Measurements from ENCODE around the gene RPS3.

RPS3 gene

GRCh38 chr11:75435571-75435925, 36.2 kb downstream of the RPS3 start:
- DNase-seq: no peak

GRCh38 chr11:75436806-75437205, 37.5 kb downstream of the RPS3 start:
- no peak for DNase-seq

DNA sequence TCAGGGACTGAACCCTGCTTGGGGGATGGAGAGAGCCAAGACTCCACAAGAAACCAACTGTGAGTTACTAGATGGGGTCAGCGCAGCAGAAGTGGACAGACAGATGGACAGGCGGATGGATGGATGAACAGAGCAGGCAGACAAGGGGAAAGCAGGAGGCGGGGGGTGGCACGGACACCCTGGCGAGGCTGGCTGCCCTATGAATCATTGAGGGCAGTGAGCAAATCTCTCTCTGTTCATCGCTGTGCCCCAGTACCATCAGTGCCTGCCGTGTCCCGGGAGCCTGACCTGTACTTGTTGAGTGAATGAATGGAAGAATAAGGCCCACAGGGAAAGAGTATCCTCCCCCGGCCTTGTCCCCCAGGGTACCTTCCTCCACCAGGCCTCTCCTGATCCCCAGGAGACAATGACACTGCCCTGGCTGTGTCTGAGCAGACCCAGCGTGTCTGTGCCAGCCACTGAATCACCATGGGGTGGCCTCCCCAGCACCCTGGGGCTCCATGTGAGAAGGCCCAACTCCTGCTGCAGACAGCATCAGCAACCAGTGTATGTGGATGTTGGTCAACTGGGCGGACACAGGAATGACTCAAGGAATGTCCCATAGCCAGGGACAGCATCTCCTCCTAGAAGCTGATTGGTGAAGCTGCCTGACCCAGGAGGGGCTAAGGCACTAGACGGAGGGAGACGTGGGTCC, 38.8 kb downstream of the RPS3 start:
- DNase-seq: no peak

DNA sequence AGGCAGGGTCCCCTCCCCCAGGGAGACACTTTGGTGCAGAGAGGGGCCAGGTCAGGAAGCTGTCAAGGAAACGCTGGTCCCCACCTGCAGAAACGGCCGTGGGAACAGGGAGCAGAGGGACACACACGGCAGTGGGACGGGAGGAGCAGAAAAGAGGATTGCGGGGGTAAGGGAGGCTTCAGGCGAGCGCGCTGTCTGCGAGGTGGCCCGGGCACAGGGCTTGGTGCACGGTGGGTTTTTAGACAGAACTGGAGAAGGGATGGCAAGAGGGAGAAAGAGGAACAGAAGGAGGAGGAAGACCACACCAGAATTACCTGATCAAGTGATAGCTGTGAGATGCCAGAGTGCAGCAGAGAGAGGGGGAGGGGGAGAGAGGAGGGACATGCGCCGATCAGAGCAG, 39.7 kb downstream of the RPS3 start:
- no peak for DNase-seq

DNA sequence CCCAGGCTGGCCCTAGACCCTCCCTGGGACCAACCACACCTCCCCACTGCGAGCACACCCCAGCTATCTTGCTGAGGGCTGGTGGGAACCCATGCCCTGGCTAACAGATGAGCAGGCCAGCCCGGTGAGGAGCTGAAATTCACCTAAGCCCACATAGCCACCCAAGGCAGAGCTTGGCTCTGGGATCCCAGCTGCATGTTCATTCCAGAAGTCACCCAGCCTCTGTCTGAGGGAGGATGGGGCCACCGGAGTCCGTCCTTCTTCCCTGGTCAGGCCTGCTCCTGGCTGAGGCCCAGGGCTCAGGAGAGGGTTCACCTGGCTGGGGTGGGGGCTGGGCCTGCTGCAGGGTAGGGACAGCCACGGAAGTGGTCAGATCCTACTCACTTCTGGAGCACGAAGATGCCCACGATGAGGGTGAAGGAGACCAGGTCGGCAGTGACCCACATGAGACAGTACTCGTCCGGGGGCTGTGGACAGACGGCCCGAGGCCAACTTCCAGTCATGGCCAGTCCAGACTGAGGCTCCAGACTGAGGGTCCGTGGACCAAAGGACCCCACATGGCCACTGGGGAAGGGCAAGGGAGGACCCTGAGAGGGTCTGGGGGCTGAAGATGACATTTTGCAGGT, 40.3 kb downstream of the RPS3 start:
- no peak for DNase-seq

DNA sequence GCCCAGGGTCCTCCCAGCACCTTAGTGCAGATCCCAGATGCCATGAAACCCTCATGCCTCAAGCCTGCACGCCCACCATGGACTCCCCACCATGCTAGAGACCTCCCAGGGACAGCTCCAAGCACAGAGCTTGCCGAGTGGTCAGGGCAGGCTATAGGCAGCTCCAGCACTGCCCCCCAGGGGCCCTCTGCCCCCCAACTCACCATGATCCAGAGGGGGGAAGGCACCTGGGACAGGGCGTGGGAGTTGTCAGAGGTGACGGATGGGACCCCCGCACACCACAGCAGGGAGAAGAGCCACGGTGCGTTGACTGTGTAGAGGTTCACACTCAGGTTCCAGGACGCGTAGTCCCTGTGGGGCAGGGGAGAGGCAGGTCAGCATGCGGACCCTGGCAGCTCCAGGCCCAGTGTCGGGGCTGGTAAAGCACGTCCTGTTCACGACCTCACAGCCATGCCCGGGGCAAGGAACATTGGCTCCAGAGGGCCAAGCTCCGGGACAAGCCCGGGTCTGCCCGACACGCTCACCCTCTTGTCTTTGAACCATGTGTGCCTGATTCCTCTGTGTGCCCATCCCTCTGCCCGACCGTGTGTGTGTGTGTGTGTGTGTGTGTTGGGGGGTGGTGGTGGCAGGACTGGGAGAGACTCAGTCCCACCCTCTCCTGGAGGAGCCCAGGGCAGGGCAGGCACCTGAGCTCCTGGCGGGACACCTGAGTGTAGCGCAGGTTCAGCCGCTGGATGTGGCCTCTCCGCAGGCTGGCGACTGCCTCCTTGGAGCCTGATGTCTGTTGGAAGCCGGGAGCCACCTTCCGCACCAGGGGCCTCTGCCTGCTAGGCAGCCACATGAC, 41.9 kb downstream of the RPS3 start:
- no peak for DNase-seq

GRCh38 chr11:75441804-75442132, 42.5 kb downstream of the RPS3 start:
- no peak for DNase-seq

DNA sequence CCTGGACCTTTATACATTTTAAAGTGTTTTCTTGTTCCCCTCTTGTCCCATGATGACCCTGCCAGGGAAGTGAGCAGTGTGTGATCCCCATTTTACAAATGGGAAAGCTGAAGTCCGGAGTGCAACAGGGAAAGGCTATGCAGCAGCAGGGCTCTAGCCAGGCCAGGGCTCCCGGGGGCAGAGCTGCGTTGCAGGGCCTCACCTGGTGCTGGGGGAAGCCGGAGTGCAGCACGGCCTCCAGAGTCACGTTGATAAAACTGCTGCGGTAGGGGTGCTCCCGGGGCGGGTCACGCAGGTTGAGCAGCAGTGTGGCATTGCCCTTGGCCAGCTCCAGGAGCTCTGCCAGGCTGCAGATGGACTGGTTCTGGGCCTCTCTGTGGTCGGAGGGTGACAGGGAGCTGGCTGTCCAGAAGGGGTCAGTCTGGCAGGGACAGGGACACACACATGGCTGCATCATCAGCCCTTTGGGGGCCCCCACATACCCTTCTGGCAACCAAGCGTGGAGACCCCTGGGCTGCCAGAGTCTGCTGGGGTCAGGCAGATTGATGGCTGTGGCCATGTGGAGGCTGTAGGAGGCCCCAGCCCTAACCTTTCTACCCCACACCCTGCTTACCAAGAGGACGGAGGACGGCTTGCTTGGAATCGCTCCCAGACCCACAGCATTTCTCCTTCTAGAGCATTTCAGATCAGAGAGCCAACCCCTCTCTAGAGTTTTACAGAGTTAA, 43.0 kb downstream of the RPS3 start:
- DNase-seq: no peak

DNA sequence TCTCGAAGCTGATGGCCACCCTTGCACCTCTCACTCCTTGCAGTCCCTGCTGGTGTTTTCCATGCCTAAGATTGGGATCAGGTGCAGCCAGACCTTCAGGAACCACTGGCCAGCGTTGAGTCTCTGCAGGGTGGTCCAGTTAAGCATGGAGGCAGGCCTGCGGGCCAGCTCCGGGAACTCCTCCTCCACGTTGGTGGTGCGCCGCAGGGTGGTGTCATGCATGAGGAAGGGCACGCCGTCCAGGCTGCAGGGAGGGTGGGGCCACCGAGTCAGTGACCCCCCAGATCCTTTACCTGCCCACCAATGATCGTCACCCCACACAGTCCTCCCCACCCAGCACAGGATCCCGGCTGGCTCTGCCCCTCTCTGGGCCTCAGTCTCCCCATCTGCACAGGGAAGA, 43.7 kb downstream of the RPS3 start:
- no peak for DNase-seq

DNA sequence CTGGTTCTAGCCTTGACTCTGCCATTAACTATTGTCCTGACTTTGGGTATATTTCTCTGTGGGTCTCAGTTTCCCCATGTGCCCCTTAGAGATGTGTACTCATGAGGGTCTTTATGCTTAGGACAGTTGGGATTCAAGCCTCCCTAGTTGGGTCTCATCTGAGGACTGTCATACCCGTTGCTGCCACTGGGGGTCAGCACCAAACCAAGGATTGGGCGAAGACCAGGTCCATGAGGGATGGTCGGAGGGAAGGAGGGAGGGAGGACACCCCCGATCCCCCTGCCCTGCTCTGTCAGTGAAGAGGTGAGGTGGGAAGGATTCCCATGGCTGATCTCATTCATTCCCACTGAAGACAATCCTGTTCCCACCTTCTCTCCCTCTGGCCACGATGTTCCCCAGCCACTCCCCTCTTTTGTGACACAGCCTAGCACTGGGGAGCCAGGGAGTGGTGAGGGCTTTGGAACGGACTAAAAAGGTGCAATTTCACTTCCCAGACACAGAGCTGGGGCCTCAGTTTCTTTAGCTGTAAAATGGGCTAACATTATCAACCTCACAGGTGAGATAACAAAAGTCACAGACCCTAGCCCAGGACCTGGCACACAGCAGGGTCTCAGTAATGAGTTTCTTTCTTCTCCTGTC, 46.1 kb downstream of the RPS3 start:
- DNase-seq: peak; percentile 88

DNA sequence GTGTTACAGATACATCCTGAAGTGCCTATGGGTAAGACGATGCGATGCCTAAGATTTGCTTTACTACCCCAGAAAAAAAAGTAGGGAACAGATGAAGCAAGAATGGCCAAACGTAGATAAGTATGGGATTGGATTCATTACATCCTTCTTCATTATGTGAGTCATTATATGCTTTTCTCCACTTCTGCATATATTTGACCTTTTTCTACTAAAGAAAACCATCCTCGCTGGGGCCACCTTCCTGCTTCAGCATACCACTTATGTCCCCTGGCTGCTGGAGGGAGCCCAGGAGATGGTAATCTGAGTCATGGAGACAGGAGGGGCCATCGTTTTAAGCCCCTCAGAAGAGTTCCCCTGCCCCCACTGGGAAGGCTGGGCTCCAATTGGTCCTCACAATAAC, 48.1 kb downstream of the RPS3 start:
- DNase-seq: no peak

GRCh38 chr11:75449271-75449670, 50.0 kb downstream of the RPS3 start:
- DNase-seq: no peak

DNA sequence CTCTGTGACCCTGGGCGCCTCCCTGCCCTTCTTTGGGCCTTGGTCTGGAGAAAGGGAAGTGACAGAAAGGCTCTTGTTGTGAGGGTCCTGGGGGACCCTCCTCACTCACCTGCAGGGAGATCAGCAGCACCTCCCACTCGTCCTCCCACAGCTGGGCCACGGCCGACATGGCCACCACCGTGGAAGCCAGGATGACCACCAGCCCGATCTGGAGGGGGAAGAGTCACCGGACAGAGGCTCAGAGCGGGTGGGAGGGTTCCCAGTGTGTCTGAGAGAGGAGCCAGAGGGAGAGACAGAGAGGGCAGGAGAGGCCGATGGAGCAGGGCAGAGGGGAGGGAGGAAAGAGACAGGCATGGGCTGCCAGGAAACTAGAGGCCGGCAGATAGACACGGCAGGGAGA, 50.5 kb downstream of the RPS3 start:
- no peak for DNase-seq

DNA sequence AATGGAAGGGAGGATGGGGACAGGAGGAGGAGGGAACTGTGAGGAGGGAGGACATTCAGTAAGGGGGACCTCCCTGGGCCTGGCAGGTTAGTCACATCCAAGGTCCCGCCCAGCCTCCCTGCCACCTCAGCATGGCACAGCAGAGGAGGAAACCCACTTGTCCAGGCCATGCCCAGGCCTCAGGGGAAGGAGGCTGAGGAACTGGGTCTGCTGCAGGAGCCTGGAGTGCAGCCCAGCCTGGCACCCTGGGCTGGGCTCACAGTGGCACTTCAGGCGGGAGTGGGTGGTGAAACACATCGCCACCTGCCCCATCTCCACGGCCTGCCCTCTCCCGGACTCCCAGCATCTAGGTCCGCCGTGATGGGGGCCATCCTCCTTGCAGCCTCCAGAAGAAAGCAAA, 50.9 kb downstream of the RPS3 start:
- no peak for DNase-seq

DNA sequence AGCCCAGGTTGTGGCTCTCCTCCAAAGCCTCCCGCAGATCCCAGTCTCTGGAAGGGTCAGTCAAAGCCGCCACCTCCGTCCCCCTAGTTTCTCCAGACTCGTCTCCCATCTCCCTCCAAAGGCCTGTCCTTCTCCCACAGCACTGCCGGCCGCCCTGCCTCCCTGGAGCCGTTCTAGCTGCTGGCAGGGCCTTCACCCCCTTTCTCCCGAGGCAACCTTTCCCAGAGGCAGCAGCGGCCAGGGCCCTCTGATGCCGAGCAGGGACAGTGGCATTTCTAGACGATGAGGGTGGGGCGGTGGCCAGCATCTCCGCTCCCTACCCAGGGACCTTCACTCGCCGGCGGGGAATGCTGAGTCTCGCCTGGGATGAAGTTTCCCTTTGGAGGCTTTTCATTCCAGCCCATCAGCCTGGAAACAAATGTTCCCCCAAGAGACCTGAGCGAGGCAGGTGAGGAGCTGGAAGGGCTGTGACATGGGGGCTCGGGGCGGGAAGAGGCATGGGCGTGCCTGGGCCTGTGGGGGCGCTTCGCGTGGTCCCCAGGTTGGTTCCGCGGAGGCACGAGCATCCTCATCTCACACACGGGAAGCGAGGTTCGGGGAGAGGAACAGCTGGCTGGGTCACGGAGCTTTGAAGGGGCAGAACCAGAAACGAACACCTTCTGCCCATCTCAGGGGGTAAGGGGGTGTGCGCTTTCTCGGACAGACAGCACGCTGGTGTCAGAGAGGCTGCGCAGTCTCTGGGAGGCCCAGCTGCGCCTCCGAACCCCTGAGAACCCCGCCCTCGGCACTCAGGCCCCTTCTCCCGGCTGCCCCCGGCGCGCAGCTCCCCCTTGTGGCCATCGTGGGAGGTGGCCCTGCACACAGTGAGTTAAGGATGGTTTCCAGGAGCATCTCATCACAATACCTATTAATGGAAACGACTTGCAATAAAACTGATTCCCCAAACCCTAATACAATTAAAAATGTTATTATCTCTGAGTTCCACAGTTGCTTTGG, 51.8 kb downstream of the RPS3 start:
- DNase-seq: peak; percentile 67

- DNase-seq: no peak
These were observed 54.8 kb downstream of the RPS3 start for GRCh38 chr11:75453916-75454655.

DNA sequence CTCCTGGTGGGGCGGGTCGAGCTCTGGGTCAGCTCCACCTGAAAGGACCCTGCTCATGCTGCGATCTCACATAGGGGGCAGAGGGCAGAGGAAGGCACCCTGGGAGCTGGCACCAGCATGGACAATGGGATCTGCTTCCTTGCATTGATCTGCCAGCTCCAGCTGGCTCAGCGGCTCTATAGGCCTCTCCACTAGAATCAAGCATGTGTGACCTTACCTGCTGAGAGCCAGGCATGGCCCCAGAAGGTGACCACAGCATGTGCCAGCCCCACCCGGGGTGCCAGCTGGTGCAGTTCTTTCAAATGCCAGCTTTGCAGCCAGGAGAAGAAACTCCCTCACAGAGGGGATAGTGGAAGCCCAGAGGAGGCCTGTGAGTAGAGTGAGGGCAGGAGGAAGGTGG, 55.7 kb downstream of the RPS3 start:
- DNase-seq: no peak

Data from DMS53 (cell line).